NCI-H2227 (cell line): ENCODE results near the gene GPR157.

ENCODE experiments used
- DNase-seq: peaks from one replicate; lab custom pipeline; 2025; ENCODE audit not compliant: unreplicated experiment; lab: John Stamatoyannopoulos, UW

The GPR157 gene

DNA sequence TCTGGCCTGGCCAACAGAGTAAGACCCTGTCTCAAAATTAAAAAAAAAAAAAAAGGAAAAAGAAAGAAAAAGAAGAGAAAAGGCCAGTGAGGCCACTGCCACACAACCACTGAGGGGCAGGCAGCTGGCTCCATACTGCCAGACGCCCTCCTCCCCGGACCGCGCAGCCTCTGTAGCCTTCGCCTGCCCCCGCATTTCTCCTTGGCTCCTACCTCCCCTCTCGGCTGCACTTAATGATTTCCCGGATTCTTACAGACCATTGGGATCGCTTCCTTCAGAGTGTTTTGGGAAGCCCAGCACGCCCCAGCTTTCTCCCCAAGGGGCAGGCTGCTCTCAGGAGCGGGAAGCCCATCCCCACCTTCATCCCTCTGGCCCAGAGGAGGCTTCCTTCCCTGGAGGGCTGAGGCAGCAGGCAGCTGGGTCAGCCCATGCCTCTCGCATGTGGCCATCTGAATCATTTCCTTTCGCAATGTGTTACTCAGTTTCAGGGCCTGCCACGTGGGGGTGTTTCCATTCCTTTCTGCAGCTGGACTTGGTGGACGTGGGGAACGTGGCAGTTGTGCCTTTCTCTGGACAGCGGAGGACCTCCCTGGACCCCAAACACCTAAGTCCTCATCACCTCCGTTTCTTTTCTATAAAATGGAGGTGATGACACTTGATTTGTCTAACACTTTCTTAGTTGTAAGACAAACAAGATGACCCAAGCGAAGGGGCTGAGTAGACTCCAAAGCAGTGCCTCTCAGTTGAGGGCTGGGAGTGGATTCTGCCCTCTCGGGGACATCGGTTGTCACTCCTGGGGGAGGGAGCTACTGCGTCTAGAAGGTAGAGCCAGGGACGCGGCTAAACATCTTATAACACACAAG lies 61.7 kb downstream of the GPR157 start:
- no peak for DNase-seq

- no peak for DNase-seq
Observed at GRCh38 chr1:9065213-9065751, 63.6 kb downstream of the GPR157 start.

DNA sequence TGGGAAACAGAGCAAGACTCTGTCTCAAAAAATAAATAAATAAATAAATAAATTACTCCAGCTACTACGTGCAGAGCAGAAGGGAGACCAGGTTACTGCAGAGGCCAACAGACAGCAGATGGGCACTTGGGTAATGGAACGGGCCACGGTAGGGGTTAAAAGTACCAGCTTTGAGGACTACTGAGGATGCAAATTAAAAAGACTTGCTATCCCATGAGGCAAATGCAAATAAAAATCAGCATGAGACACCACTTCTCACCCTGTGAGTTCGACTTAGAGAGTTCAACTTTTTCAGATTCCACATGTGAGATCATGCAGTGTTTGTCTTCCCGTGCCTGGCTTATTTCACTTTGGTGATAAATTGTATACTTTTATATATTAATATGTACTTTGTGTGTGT lies 66.1 kb downstream of the GPR157 start:
- no peak for DNase-seq

GRCh38 chr1:9062021-9062471 lies 66.9 kb downstream of the GPR157 start:
- no peak for DNase-seq

GRCh38 chr1:9061252-9061960 lies 67.5 kb downstream of the GPR157 start:
- DNase-seq = no peak

- no peak for DNase-seq
Observed at GRCh38 chr1:9059891-9060744, 68.8 kb downstream of the GPR157 start.

GRCh38 chr1:9058465-9058864 lies 70.4 kb downstream of the GPR157 start:
- DNase-seq = no peak

GRCh38 chr1:9057851-9058250 lies 71.1 kb downstream of the GPR157 start:
- DNase-seq = no peak

DNA sequence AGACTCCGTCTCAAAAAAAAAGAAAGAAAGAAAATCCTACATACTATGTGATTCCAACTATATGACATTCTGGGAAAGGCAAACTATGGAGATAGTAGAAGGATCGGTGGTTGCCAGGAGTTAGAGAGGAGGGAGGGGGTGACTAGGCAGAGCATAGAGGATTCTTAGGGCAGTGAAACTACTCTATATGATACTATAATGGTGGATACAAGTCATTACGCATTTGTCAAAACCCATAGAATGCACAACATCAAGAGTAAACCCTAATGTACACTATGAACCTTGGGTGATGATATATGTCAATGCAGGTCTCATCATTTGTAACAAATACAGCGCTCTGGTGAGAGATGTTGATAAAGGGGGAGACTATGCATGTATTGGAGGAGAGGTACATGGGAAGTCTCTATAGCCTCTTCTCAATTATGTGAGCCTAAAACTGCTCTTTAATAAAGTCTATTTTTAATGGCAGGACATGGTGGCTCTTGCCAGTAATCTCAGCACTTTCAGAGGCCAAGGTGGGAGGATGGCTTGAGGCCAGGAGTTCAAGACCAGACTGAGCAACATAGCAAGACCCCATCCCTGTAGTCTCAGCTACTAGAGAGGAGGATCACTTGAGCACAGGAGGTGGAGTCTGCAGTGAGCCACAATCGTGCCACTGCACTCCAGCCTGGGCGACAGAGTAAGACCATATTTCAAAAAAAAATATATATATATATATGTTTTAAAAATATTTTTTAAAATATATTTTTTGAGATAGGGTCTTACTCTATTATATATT lies 76.4 kb downstream of the GPR157 start:
- DNase-seq = no peak

- no peak for DNase-seq
Observed at GRCh38 chr1:9051379-9051778, 77.5 kb downstream of the GPR157 start.

DNA sequence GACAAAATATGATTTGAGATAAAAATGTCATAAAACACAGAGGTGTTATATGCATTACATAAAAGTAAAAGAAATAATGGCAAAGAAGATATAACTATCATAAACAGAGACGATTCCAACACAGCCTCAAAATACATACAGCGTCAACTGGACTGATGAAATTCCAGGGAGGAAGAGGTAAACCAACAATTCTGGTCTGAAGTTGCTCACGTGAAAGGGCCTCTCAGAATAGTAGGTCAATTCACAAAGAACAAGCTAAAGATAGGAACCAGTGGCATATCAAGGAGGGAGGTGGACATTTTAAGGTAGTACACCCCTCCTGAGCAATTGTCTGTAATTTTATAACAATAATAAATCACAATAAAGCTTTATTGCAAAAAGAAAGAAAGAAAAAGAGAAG lies 78.1 kb downstream of the GPR157 start:
- no peak for DNase-seq
